Hindlimb muscle (tissue), 1 donor: Measurements from ENCODE around the gene OTOG. TPM values are rescaled to one million over a fixed set of nuclear protein-coding genes. Genes with fewer than 3 reads are reported as not detected.

ENCODE experiments used
- polyA plus RNA-seq: library from polyadenylated mRNA; unstranded; fragments of 120-200 nt; gene quantifications from one replicate; pipeline ENCODE4 v1.2.1, GENCODE V29; 2013; ENCODE audit not compliant: insufficient read length

The OTOG gene
- polyA plus RNA-seq, 1 donor, result 0.08 TPM

Other genes starting within 250 kb of the OTOG start
- 0.28 TPM for gene NCR3LG1, start 195.5 kb upstream of the OTOG start, polyA plus RNA-seq
- gene KCNJ11, start 158.6 kb upstream of the OTOG start, polyA plus RNA-seq, result 27.5 TPM
- 3.5 TPM for gene ABCC8, start 70.4 kb upstream of the OTOG start, polyA plus RNA-seq
- gene USH1C, start 2.8 kb upstream of the OTOG start, polyA plus RNA-seq, result not detected
- 100 TPM for gene MYOD1, start 172.3 kb downstream of the OTOG start, polyA plus RNA-seq
- 2.4 TPM for gene KCNC1, start 187.5 kb downstream of the OTOG start, polyA plus RNA-seq